ENCODE data around the gene CTRB1. TPM values are rescaled to one million over a fixed set of nuclear protein-coding genes. Genes with fewer than 3 reads are reported as not detected.

Gene CTRB1
- total and polyA plus RNA-seq, 2 donors (not counting 3 experiments of a cell fraction or from before 2014, with no cell fraction given), result not detected

DNA sequence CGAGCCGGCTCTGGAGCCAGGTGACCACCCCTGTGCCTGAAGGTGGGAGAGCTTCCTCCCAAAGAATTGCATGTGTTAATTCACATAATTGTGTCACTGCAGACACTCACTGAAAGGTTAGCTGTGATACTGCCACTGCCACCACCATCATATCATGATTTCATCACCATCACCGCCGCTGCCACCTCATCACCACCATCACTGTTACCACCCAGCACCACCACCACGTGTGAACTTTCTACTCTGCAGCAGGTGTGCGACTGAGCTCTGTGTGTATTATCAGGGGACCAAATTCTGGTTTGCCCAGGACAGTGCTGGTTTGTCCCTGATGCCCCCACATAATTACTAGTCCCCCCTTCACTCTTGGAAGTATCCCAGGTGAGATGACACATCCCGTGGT is 17.4 kb downstream of the CTRB1 start:
- no peak overlapping the region for H3K4me2 ChIP-seq (ENCODE audit: insufficient read depth, low read length)
- H3K79me2 ChIP-seq (ENCODE audit: control insufficient read depth, insufficient read depth, low read length), result peaks cover 79% of the 10 kb centered on the region
- peaks cover 39 to 71% of the 10 kb centered on the region in 2 experiments for H3K36me3 ChIP-seq (ENCODE audit: control insufficient read depth in 2 of 2, extremely low read depth in 1 of 2, insufficient read depth in 2 of 2, low read length in 2 of 2)
- no TSS peak for BruUV-seq (replicated peaks)
- no peaks in the 10 kb centered on the region for H3K27me3 ChIP-seq (ENCODE audit: control insufficient read depth in 2 of 2, insufficient read depth in 2 of 2, low read length in 2 of 2)
- H3K9me3 ChIP-seq (replicated peaks; ENCODE audit: control insufficient read depth, insufficient read depth, low read length), result no peaks in the 10 kb centered on the region
- no peaks in the 10 kb centered on the region for H3K9me1 ChIP-seq (replicated peaks; ENCODE audit: control insufficient read depth, extremely low read depth, insufficient read depth, low read length)
- DNase-seq (ENCODE audit: low read depth, low spot score) (no peak), FAIRE-seq (no peak)
- TF ChIP-seq EZH2 (IDR thresholded peaks at IDR 0.05; ENCODE audit: borderline replicate concordance, low read depth, low read length, severe bottlenecking), result no peak
- TF ChIP-seq, protein P1, sequence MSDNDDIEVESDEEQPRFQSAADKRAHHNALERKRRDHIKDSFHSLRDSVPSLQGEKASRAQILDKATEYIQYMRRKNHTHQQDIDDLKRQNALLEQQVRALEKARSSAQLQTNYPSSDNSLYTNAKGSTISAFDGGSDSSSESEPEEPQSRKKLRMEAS (IDR thresholded peaks at IDR 0.05; ENCODE audit: insufficient read depth, insufficient read length), result no peak
- no peak for TF ChIP-seq MYC (IDR thresholded peaks at IDR 0.05; ENCODE audit: low read depth, low read length)
- TF ChIP-seq POLR2A (IDR thresholded peaks at IDR 0.05; ENCODE audit: low read depth, low read length), result no peak
- TF ChIP-seq FOS (IDR thresholded peaks at IDR 0.05; ENCODE audit: borderline replicate concordance, insufficient read depth, low read length), result no peak
- TF ChIP-seq GATA2 (IDR thresholded peaks at IDR 0.05; ENCODE audit: insufficient read depth, insufficient read length, low read depth, low read length), result no peak
- TF ChIP-seq JUN (IDR thresholded peaks at IDR 0.05; ENCODE audit: borderline replicate concordance, insufficient read depth, insufficient read length, low read depth), result no peak
- TF ChIP-seq, protein P2, sequence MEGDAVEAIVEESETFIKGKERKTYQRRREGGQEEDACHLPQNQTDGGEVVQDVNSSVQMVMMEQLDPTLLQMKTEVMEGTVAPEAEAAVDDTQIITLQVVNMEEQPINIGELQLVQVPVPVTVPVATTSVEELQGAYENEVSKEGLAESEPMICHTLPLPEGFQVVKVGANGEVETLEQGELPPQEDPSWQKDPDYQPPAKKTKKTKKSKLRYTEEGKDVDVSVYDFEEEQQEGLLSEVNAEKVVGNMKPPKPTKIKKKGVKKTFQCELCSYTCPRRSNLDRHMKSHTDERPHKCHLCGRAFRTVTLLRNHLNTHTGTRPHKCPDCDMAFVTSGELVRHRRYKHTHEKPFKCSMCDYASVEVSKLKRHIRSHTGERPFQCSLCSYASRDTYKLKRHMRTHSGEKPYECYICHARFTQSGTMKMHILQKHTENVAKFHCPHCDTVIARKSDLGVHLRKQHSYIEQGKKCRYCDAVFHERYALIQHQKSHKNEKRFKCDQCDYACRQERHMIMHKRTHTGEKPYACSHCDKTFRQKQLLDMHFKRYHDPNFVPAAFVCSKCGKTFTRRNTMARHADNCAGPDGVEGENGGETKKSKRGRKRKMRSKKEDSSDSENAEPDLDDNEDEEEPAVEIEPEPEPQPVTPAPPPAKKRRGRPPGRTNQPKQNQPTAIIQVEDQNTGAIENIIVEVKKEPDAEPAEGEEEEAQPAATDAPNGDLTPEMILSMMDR (IDR thresholded peaks at IDR 0.05; ENCODE audit: extremely low read depth in 1 of 2, insufficient read depth in 1 of 2, low read depth in 1 of 2, low read length in 2 of 2), result no peak
- TF ChIP-seq POLR2AphosphoS5 (IDR thresholded peaks at IDR 0.05; ENCODE audit: insufficient read depth, low read depth, low read length), result no peak
- intact Hi-C loops (cut with micrococcal nuclease), result no loop called here
- H3K9ac ChIP-seq (replicated peaks; ENCODE audit: extremely low read depth, insufficient read depth, low read length), result no peak overlapping the region
- H4K20me1 ChIP-seq (replicated peaks; ENCODE audit: control insufficient read depth, extremely low read depth, insufficient read depth, low read length), result peaks cover 2% of the 10 kb centered on the region
- ChIA-PET CTCF (interaction anchor here (1.0 to 6.5 kb wide), 5 partner anchors 9 to 167 kb away, joined by 3 to 120 read pairs (median 9); no protein-coding TSS in a partner anchor), POLR2A (no interaction called here)
- H3K4me1 ChIP-seq (ENCODE audit: control insufficient read depth, extremely low read depth, insufficient read depth, low read length), result peaks cover 9% of the 10 kb centered on the region
- dilution Hi-C loops (cut with MboI; ENCODE audit: extremely low pct_ligation_motif_present, low sequenced_read_pairs), result no loop called here
- no peak overlapping the region for H3K27ac ChIP-seq (ENCODE audit: insufficient read depth, low read depth, low read length)
- no peak overlapping the region for H2AFZ ChIP-seq (ENCODE audit: low read depth, low read length)
- H3K4me3 ChIP-seq (replicated peaks in 1 of 3; ENCODE audit: insufficient read depth in 1 of 3, low read depth in 1 of 3, low read length in 3 of 3), result no peak overlapping the region

Measured in endothelial cell of umbilical vein (primary cell).